Measurements from ENCODE around the gene RHBDL2.
"Not testable (repeated sequence)": the region's sequence is repeated elsewhere in the genome, so short reads cannot be mapped to it uniquely, and the experiment has no call there.

RHBDL2 gene

DNA sequence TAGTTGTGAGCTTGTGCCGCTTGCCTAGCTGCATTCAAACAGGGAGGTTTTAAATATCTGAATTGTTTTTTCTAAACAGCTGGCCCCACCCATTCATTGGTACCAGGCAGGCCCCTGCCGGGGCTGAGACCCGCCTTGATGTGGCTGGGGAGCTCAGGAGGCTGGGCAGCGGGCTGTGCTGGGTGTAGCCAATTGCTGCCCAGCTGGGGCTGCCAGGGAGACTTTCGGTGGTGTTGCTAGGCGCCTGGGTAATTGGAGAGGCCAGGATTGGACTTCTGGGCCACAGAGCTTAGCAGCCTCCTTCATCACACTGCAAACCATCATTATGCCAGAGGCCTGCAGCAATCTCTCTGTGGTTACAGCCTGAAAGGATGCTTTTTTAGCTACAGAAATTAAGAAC is 12.2 kb downstream of the RHBDL2 start:
- no peak for DNase-seq

DNA sequence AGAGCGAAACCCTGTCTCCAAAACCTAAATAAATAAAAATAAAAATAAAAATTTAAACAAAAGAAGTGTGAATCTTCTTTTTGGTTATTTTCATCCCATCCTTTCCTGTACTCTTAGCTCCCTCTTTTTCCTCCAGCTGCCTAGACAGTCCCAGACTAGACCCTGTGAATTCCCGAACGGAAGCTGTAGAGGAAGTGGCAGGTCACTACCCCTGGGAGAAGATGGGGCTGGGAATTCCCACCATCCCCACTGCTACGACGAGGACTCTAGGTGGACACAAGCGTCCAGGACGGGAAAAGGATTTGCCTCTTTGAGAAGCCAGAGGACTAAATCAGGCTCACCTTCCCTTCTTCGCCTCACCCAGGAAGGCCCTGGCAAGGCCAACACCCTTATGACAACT is 12.6 kb downstream of the RHBDL2 start:
- no peak for DNase-seq

DNA sequence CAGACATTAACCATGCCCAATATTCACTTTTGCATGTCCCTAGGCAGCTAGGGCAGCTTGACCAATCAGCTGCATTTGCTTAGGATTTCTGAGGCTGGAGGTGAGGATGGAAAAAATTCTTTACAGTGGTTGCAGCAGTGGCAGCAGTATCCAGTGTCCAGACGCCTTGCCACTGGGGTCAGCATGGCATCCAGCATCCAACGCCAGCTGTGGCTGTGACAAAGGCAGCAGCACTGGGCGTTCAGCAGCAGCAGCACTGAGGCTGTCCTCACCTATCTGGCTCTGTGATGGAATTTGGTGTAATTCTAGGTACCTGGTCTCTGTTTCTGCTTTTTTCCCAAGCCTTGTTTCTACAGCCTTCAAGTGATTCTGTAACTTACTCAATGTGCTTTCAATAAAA is 15.5 kb downstream of the RHBDL2 start:
- no peak for DNase-seq

DNA sequence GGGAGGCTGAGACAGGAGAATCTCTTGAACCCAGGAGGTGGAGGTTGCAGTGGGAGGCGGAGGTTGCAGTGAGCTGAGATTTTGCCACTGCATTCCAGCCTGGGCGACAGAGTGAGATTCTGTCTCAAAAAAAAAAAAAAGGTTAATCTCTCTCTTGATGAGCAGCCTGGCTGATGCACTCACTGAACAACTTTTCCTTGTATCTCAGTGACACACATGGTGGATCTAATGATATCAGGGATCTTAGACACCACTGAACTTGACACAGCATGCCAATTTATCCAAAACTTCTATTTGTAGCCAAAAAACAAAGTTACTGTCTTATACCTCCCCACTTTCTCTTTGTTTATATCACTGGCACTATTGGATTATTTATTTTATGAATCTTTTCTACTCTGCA is 16.2 kb downstream of the RHBDL2 start:
- no peak for DNase-seq

DNA sequence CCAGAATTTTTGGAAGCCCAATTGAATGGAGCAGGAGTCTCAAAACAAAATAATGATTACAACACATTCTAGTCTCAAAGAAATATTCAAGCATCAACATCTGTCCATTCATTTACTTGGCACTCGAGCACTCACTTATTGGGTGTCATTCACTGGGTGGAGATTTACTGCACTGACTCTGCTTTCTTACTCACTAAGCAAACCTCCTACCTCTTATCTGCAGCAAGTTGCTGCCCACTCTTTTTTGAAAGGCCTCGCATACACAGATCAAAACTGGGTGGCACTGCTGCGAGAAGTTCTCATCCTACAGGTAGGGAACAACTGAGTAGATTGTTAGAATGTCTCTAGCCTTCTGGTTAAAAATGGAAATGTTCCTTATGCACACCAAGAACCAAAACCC is 18.0 kb downstream of the RHBDL2 start:
- DNase-seq, result no peak

DNA sequence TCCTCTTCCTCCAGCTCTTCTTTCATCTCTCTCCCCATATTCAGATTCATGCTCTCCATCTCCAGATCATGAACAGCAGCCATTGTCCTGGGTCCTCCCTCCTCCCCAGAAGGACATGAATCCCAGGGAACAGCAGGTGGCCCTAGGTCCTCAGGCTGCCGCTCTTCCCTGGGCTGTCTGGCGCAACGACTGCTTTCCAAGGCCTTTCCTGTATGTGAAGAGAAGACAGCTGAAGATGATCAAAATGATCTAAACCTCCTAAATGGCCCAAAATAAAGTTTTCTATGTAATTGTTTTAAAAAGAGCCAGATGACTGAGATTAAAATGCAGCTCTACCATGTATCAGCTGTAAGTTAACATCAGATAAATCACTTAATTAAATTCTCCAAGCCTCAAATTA is 22.5 kb downstream of the RHBDL2 start:
- peak; percentile 23 for DNase-seq

DNA sequence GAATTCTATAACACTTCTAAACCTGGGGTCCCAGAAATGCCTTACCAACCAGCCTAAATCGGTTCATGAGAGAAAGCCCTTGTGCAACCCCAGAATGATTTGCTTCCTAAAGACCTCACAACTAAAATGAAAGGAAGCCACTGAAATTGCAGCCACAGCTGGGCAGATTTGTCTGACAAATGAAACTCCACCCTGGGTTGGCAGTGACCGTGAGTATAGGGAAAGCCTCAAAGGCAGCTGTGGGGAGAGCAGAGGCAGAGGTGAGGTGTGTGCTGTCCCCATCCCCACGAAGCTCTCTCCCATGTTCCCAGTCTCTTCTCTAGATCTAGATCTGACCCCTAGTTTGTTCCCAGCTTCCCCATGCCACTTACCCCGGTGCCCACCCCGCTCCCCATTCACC is 23.1 kb downstream of the RHBDL2 start:
- DNase-seq, result no peak

DNA sequence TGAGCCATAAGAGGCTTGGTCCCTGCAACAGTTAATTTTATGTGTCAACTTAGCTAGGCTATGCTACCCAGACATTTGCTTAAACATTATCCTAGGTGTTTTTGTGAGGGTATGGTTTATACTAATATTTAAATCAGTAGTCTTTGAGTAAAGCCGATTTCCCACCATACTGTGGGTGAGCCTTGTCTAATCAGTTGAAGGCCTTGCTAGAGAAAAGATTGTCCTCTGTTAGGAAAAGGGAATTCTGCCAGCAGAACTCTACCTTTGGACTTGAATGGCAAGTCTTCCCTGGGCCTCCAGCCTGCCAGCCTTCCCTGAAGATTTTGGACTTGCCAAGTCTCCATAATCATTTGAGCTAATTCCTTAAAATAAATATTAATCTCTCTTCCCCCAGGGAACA is 23.9 kb downstream of the RHBDL2 start:
- no peak for DNase-seq

DNA sequence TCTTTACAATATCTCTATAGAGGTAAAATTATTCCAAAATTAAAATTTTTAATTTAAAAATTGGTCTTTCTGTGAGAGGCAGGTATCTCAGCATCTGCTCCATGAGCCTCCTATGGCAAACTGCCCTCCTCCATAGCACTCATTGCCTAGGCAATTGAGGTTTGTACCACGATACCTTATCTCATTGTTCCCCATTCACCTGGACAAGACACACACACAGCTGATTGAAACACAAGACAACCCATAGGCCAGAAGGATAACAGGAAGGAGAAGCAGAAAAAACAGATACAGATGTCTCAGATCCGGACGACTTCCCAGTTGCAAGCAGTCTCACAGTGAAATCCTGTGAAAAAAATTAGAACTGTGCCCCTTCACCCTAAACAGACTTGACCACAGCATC is 24.3 kb downstream of the RHBDL2 start:
- no peak for DNase-seq

DNA sequence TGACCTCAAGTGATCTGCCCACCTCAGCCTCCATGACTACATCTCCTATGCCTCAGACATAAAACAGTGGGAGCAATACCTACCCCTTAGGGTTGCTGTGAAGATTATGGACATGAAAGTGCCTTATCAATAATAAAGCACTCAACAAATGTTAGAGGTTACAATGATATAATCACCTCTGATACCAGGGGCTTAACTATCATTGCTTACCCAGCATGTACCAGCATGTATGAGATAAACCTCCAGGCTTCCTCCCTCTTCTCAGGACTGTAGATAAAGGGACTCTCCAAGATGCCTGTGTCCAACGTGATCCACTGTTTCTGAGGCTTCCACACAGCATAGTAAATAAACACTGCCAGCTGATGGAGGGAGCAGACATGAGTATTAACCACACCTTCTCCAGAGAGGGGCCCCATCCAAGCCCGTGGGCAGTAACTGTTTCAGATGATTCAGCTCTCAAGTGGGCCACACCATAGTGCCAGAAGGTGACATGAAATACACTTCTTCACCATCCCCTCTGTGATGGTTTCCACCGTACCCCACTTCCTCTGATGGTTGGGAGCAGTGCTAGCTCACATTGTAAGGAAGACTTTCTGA is 26.2 kb downstream of the RHBDL2 start:
- no peak for DNase-seq

DNA sequence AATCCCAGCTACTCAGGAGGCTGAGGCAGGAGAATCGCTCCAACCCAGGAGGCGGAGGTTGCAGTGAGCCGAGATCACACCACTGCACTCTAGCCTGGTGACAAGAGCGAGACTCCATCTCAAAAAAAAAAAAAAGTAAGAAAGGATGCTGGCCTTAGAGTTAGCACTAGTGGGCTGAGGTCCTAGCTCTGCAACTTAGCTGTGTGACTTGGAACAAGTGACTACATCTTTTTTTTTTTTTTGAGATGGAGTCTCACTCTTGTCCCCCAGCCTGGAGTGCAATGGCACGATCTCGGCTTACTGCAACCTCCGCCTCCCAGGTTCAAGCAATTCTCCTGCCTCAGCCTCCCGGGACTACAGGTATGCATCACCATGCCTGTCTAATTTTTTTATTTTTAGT is 26.7 kb downstream of the RHBDL2 start:
- not testable (repeated sequence) for DNase-seq

DNA sequence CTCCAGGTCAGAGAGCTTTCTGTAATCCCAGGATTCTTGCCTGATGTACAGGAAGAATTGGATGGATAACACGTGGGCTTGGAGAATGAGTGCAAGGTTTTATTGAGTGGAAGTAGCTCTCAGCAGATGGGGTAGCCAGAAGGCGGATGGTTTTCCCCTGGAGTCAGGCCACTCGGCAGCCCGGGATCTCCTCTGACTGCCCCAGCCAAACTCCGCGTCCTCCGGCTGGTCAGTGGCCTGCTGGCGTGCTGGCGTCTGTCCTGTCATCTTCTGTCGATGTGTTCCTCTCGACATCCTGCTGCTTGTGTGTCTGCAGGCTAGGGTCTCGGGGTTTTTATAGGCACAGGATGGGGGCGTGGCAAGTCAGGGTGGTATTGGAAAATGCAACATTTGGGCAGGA is 32.8 kb downstream of the RHBDL2 start:
- DNase-seq, result peak; percentile 62

DNA sequence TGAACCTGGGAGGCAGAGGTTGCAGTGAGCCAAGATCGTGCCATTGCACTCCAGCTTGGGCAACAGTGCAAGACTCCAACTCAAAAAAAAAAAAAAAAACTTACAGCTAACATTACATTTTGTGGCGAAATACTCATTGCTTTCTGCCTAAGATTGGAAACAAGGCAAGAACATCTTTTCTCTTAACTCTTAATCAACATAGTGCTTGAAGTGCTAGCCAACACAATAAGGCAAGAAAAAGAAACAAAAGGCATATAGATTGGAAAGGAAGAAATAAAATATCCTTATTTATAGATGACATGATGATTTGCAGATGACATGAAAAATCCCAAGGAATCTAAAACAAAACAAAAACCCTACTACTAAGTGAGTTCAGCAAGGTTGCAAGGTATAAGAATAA is 35.6 kb downstream of the RHBDL2 start:
- no peak for DNase-seq

DNA sequence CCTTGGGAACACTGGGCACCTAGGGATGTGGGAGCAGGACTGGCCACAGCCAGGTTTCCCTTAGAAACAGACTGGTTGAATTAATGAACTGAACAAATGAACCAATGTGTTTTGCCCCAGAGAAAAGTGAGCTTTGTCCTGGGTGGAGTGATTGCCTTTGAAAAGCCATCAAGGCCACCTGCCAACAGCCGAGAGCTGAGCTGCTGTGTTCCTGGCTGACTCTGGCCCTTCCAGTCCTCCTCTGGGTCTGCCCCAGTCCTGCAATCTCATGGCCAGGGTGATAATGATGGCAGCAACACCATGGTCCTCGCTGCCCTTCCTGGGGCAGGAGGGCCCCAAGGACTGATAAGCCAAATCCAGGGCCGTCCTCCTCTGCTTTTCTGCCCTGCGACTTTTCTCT is 42.1 kb downstream of the RHBDL2 start:
- DNase-seq, result no peak

DNA sequence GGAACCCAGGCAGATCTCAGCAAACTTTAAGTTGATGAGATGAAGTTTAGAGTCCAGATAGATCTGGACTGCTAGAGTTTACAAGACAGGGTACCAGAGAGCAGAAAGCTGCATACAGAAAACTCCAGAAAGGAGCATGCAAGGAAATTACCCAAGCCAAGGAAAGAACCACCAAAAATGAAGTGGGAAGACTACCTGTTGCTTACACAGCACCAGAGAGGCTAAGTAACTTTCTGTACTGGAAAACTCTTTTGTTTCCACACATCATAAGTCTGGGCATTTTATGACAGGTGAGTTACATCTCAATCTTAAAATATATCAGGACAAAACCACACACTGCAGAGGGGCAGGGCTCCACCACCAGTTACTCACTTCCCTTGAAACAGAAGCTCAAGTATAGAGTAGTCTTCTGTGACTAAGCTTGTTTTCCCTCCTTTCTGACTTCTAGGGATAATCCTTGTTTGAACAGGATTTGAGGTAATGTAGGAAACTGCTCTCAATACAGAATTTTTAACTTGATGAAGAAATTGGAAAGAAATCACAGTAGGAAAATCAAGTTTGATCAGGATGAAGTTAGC is 42.9 kb downstream of the RHBDL2 start:
- DNase-seq, result peak; percentile 16

DNA sequence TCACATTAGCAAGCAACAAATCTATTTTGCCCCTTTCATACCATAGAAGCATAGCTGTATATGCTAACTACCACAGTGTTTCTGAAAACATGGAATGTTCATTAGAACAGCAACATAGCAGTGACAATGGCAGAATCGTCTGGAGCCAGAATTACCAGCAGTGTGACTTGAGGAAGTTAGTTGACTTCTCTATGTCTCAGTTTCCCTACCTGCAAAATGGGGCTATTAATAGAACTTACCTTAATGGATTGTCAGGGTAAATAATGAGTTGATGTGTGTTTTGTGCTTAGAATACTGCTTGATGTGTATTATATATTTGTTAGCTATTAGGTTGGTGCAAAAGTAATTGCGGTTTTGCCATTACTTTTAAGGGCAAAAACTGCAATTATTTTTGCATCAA is 45.5 kb downstream of the RHBDL2 start:
- DNase-seq, result no peak

DNA sequence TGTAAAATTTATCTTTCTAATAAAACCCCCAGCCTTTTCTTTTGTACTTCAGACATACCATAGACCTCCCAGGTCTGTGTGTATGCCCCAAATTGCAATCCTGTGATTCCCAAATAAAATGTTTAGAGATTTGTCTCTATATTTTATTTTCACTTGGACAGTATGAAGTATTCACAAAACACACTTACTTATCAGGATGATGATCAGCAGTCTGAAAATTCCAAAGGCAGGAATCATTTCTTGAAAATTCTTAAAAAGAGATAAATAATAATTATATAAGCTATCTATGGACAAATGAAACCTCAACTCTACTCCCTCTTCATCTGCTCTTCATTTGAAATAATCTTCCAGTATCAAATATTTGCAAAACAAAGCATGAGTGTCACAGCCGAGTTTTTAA is 48.7 kb downstream of the RHBDL2 start:
- DNase-seq, result no peak

DNA sequence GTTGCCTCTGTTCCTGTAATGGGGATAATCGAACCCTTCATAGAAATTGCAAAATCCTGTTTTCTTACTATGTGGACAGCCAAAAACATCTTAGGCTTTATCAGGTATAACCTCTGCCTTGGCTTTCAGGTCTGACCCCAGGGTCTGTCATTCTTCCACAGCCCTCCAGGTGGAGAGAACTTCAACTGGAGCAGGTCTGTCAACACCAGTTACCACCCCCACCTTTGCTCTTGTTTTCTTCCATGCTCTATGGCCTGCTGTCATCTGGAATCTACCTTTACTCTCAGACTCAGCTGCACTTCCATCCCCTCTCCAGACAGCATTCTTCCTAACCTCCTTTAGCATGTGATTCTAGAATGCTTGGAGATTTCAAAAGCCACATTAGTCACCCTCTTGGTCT is 49.9 kb downstream of the RHBDL2 start:
- DNase-seq, result peak; percentile 52

DNA sequence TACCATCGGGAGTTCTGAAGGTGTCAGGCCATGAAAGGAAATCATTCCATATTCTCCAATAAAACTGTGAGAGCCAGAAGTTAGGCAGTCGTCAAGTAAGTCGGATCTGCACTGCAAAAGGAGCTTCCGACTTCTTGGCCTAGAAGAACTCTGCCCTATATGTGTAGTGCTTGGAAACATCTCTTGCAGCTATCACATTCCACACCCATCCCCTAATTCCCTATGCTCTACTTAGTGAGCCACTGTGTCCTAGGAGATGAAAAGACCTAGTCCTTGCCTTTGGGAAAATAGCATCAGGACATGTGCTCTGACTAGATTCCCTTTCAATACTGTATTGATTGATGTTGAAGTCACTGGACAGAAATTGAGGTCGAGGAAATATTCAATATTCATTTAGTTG is 52.0 kb downstream of the RHBDL2 start:
- DNase-seq, result no peak

DNA sequence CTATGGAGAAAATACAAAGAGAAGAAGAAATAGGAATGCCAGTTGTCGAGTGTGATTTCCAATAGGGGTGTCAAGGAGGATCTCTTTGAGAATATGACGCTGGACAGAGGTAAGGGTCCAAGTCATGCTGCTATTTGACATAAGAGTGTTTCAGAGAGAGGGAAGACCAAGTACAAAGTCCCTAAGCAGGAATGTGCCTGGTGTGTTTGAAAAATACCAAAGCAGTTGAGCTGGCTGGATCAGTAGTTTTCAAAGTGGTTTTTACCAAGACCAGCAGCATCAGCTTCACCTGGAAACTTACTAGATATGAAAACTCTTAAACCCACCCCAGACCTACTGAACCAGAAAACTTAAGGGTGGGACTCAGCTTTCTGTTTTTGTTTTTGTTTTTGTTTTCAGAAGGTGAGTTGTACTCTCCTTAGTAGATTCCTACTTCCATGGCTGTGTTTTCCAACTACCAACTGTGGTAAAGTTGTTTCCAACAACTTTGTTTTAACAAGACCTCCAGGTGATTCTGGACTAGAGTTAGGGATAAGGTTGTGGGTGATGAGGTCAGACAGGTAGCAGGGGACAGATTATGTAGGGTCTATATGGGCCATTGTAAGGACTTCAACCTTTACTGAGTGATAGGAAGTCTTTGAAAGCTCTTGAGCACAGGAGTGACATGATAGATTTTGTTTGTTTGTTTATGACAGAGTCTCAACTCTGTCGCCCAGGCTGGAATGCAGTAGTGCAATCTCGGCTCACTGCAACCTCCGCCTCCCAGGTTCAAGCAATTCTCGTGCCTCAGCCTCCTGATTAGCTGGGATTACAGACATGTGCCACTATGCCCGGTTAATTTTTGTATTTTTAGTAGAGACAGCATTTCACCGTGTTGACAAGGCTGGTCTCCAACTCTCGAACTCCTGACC is 53.0 kb downstream of the RHBDL2 start:
- no peak for DNase-seq

DNA sequence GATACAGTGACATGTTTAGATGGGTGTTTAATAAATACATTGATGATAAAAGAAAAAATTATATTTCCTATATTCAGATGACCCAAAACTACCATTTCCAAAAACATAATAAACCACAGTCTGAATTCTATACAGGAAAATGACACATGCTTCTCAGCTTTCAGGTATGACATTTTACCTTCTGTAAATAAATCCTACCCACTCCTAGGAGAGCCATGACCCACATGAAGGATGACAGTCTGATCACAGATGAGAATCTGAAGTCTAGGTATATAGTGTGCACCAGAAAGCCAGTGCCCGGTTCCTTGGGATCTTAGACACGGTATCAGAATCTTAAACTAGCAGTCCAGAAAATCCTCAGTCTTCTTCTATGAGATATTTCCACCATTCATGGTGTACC is 56.5 kb downstream of the RHBDL2 start:
- no peak for DNase-seq

DNA sequence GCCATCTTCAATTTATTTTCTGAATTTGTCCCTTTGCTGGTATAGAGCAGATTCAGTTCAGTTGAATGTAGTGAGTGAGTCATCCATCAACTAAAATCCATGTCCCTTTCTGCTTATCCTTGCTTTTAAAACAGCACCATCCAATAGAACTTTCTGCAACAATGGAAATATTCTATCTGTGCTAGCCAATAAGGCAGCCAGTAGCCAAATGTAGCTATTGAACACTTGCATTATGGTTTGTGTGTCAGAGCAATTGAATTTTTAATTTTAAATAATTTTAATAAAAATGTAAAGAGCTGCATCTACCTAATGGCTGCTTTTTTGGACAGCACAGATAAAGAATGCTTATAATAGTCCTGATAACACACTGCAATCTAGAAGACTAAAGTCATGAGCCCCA is 60.1 kb downstream of the RHBDL2 start, which contains the start of gene GJA9:
TSS of gene GJA9 (minus strand) at position 101 of the 400 bp plus-strand sequence. CDS start 5,489 bp downstream, outside the sequence.
- no peak for DNase-seq

DNA sequence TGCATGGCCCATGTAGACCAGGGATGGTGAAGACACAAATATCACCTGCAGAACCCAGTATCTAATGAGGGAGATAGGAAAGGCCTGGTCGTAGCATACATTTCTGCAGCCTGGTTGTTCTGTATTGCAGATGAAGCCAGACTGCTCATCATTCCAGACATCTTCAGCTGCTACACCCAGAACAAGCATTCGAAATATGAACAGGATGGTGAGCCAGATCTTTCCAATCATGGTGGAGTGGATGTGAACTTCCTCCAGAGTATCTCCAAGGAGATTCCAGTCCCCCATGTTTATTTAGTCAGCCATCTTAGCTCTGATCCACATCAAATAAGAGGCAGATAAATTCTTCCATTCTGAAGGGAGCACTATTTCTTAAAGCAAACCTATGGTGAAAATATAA is 65.8 kb downstream of the RHBDL2 start:
- no peak for DNase-seq
